GM12891 (cell line): ENCODE data around the gene SNTG2.

Experiments used
- POLR2A ChIP-seq: IDR thresholded peaks from 2 replicates; pipeline ENCODE4 v1.6.1; 2011; ENCODE audit warnings: low read depth, low read length, control low read depth
- POLR2AphosphoS5 ChIP-seq: IDR thresholded peaks from 2 replicates; pipeline ENCODE4 v1.6.1; 2011; ENCODE audit warnings: low read depth, low read length, control low read depth
- POU2F2 ChIP-seq: IDR thresholded peaks from 2 replicates; pipeline ENCODE4 v1.6.1; 2011; ENCODE audit warnings: low read depth, mild to moderate bottlenecking, control low read depth, low read length, moderate library complexity
- TAF1 ChIP-seq: IDR thresholded peaks from 2 replicates; pipeline ENCODE4 v1.6.1; 2011; ENCODE audit warnings: low read depth, low read length, control low read depth

GRCh38 chr2:980176-980575 is 29.5 kb downstream of the SNTG2 start:
- TF ChIP-seq POLR2A (no peak), TAF1 (no peak), POLR2AphosphoS5 (no peak), POU2F2 (no peak)
